HG02981 (cell line): ENCODE data around the gene GRID1.

ENCODE experiments used
- ATAC-seq: cut with Tn5 transposase; IDR thresholded peaks from one replicate; pipeline ENCODE4 v1.9.1; 2021; ENCODE audit warnings: mild to moderate bottlenecking, moderate library complexity; ENCODE audit not compliant: unreplicated experiment

Gene GRID1

GRCh38 chr10:86282664-86283465 lies 83.7 kb downstream of the GRID1 start:
- ATAC-seq, result no peak

GRCh38 chr10:86281396-86281795 lies 85.2 kb downstream of the GRID1 start:
- ATAC-seq, result no peak

GRCh38 chr10:86269332-86269731 lies 97.3 kb downstream of the GRID1 start:
- ATAC-seq, result no peak

GRCh38 chr10:86267286-86268195 lies 99.1 kb downstream of the GRID1 start:
- ATAC-seq, result no peak

- ATAC-seq, result no peak
Measured at GRCh38 chr10:86266446-86267242, 100.0 kb downstream of the GRID1 start.

GRCh38 chr10:86265895-86266259 lies 100.7 kb downstream of the GRID1 start:
- ATAC-seq, result no peak

GRCh38 chr10:86265236-86265894 lies 101.2 kb downstream of the GRID1 start:
- ATAC-seq, result no peak

- no peak for ATAC-seq
Measured at GRCh38 chr10:86264481-86265231, 101.9 kb downstream of the GRID1 start.

- no peak for ATAC-seq
Measured at GRCh38 chr10:86263907-86264306, 102.7 kb downstream of the GRID1 start.

GRCh38 chr10:86263209-86263608 lies 103.4 kb downstream of the GRID1 start:
- no peak for ATAC-seq

GRCh38 chr10:86262688-86263181 lies 103.9 kb downstream of the GRID1 start:
- no peak for ATAC-seq

GRCh38 chr10:86261941-86262687 lies 104.5 kb downstream of the GRID1 start:
- ATAC-seq, result no peak

- ATAC-seq, result no peak
Measured at GRCh38 chr10:86261470-86261869, 105.1 kb downstream of the GRID1 start.

- ATAC-seq, result no peak
Measured at GRCh38 chr10:86260564-86260963, 106.0 kb downstream of the GRID1 start.

GRCh38 chr10:86259901-86260562 lies 106.6 kb downstream of the GRID1 start:
- no peak for ATAC-seq

GRCh38 chr10:86258941-86259340 lies 107.7 kb downstream of the GRID1 start:
- ATAC-seq, result no peak

GRCh38 chr10:86258499-86258898 lies 108.1 kb downstream of the GRID1 start:
- no peak for ATAC-seq

- ATAC-seq, result no peak
Measured at GRCh38 chr10:86257683-86258082, 108.9 kb downstream of the GRID1 start.
